SU-DHL-6 (cell line): ENCODE results near the gene EPHA3.

Experiments used
- CTCF ChIP-seq: fragments of 200-600 bp; sonication (generic); IDR thresholded peaks from one replicate; pipeline ENCODE4 v1.5.1; 2017; ENCODE audit warnings: antibody characterized with exemption, mild to moderate bottlenecking, low read length, moderate library complexity; ENCODE audit not compliant: insufficient read depth, poor library complexity, severe bottlenecking
- EZH2phosphoT487 ChIP-seq: fragments of 200-600 bp; sonication (generic), shearing (Covaris generic); conservative IDR thresholded peaks from 2 replicates; pipeline ENCODE4 v1.6.1; 2018; ENCODE audit warnings: mild to moderate bottlenecking, antibody characterized with exemption, low read length, moderate library complexity, mixed read lengths

- TF ChIP-seq EZH2phosphoT487 (no peak), CTCF (no peak)
Observed at GRCh38 chr3:89182056-89182455, 74.6 kb downstream of the EPHA3 start.
